ENCODE measurements around the gene NXPH3.

DNA sequence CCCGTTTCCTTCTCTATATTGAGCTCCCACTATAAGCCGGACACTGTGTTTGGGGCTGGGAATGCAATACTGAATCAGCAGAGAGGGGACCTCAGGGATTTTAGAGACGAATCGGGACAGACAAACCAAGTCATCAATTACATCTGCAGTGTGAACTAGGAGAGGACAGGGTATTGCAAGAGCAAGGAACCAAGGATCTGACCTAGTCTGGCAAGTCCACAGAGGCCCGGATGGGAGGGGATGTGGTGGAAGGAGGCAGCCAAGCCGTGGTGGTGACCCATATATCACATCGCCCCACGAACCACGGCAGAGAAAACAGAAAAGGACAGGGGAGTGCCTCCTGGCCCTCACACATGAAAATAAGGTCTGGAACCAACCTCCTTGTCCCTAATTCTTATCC, 28.1 kb upstream of the NXPH3 start:
- TF ChIP-seq, protein P1, sequence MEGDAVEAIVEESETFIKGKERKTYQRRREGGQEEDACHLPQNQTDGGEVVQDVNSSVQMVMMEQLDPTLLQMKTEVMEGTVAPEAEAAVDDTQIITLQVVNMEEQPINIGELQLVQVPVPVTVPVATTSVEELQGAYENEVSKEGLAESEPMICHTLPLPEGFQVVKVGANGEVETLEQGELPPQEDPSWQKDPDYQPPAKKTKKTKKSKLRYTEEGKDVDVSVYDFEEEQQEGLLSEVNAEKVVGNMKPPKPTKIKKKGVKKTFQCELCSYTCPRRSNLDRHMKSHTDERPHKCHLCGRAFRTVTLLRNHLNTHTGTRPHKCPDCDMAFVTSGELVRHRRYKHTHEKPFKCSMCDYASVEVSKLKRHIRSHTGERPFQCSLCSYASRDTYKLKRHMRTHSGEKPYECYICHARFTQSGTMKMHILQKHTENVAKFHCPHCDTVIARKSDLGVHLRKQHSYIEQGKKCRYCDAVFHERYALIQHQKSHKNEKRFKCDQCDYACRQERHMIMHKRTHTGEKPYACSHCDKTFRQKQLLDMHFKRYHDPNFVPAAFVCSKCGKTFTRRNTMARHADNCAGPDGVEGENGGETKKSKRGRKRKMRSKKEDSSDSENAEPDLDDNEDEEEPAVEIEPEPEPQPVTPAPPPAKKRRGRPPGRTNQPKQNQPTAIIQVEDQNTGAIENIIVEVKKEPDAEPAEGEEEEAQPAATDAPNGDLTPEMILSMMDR (IDR thresholded peaks at IDR 0.05), result no peak
- TF ChIP-seq POLR2A (IDR thresholded peaks at IDR 0.05), result no peak
